ENCODE data around the gene NOMO2.
"Not testable (repeated sequence)": the region's sequence is repeated elsewhere in the genome, so short reads cannot be mapped to it uniquely, and the experiment has no call there.

- TF ChIP-seq CTCF (optimal IDR thresholded peaks at IDR 0.05 in 1 of 3, IDR thresholded peaks at IDR 0.05 in 1 of 3, conservative IDR thresholded peaks at IDR 0.05 in 1 of 3; ENCODE audit: extremely low read depth in 1 of 3, insufficient read depth in 2 of 3, low read length in 3 of 3); EZH2 (IDR thresholded peaks at IDR 0.05; ENCODE audit: low read length): not testable (repeated sequence)
Observed at GRCh38 chr16:18586560-18587540, 25.0 kb upstream of the NOMO2 start.
